ENCODE results near the gene PRRC2B.

PRRC2B gene

GRCh38 chr9:131485206-131485605, 91.3 kb downstream of the PRRC2B start:
- no peak overlapping the region for H3K4me3 ChIP-seq (ENCODE audit: low read depth in 1 of 2, low read length in 1 of 2)
- H3K9me3 ChIP-seq: no peaks in the 10 kb centered on the region
- no peak overlapping the region for H3K27ac ChIP-seq
- H3K36me3 ChIP-seq: peaks cover 96% of the 10 kb centered on the region
- H3K27me3 ChIP-seq: no peaks in the 10 kb centered on the region
- no peak for TF ChIP-seq CTCF (IDR thresholded peaks at IDR 0.05)
- H3K4me1 ChIP-seq (ENCODE audit: control insufficient read depth in 1 of 2, insufficient read depth in 1 of 2, low read depth in 1 of 2, low read length in 1 of 2): no peaks in the 10 kb centered on the region

GRCh38 chr9:131485728-131486422, 92.0 kb downstream of the PRRC2B start:
- H3K27ac ChIP-seq: no peak overlapping the region
- no peaks in the 10 kb centered on the region for H3K27me3 ChIP-seq
- no peaks in the 10 kb centered on the region for H3K9me3 ChIP-seq
- no peaks in the 10 kb centered on the region for H3K4me1 ChIP-seq (ENCODE audit: control insufficient read depth in 1 of 2, insufficient read depth in 1 of 2, low read depth in 1 of 2, low read length in 1 of 2)
- peaks cover 97% of the 10 kb centered on the region for H3K36me3 ChIP-seq
- H3K4me3 ChIP-seq (ENCODE audit: low read depth in 1 of 2, low read length in 1 of 2): no peak overlapping the region
- TF ChIP-seq CTCF (IDR thresholded peaks at IDR 0.05): no peak

GRCh38 chr9:131487001-131487400, 93.1 kb downstream of the PRRC2B start:
- Histone ChIP-seq H3K27ac (no peak overlapping the region), H3K27me3 (no peaks in the 10 kb centered on the region), H3K36me3 (peaks cover 100% of the 10 kb centered on the region), H3K4me1 (ENCODE audit: control insufficient read depth in 1 of 2, insufficient read depth in 1 of 2, low read depth in 1 of 2, low read length in 1 of 2) (no peaks in the 10 kb centered on the region), H3K4me3 (ENCODE audit: low read depth in 1 of 2, low read length in 1 of 2) (no peak overlapping the region), H3K9me3 (no peaks in the 10 kb centered on the region)
- no peak for TF ChIP-seq CTCF (IDR thresholded peaks at IDR 0.05)

- no peak for TF ChIP-seq CTCF (IDR thresholded peaks at IDR 0.05)
- Histone ChIP-seq H3K27me3 (no peaks in the 10 kb centered on the region), H3K36me3 (peaks cover 100% of the 10 kb centered on the region), H3K4me3 (ENCODE audit: low read depth in 1 of 2, low read length in 1 of 2) (no peak overlapping the region), H3K4me1 (ENCODE audit: control insufficient read depth in 1 of 2, insufficient read depth in 1 of 2, low read depth in 1 of 2, low read length in 1 of 2) (no peaks in the 10 kb centered on the region), H3K27ac (no peak overlapping the region), H3K9me3 (no peaks in the 10 kb centered on the region)
These were observed 93.7 kb downstream of the PRRC2B start for GRCh38 chr9:131487621-131488031.

GRCh38 chr9:131490514-131490913, 96.6 kb downstream of the PRRC2B start:
- H3K36me3 ChIP-seq: peaks cover 100% of the 10 kb centered on the region

More at GRCh38 chr9:131490514-131490913, 96.6 kb downstream of the PRRC2B start:
- H3K27ac ChIP-seq: no peak overlapping the region
- no peak overlapping the region for H3K4me3 ChIP-seq (ENCODE audit: low read depth in 1 of 2, low read length in 1 of 2)
- no peaks in the 10 kb centered on the region for H3K27me3 ChIP-seq
- no peaks in the 10 kb centered on the region for H3K9me3 ChIP-seq
- H3K4me1 ChIP-seq (ENCODE audit: control insufficient read depth in 1 of 2, insufficient read depth in 1 of 2, low read depth in 1 of 2, low read length in 1 of 2): no peaks in the 10 kb centered on the region
- TF ChIP-seq CTCF (IDR thresholded peaks at IDR 0.05): no peak

Data from neutrophil (primary cell).